Measurements from ENCODE around the gene HOXA3. TPM values are rescaled to one million over a fixed set of nuclear protein-coding genes. Genes with fewer than 3 reads are reported as not detected.

HOXA3 gene
- polyA plus RNA-seq, 1 donor (not counting 4 experiments of a cell fraction or from before 2014, with no cell fraction given), result 0.58 TPM

- DNase-seq (ENCODE audit: low read depth, low spot score) (no peak), FAIRE-seq (peak; percentile 23)
- Histone ChIP-seq H3K27me3 (ENCODE audit: control insufficient read depth, extremely low read depth, insufficient read depth, low read length) (no peaks in the 10 kb centered on the region), H3K9me1 (ENCODE audit: control insufficient read depth, extremely low read depth, insufficient read depth, low read length) (no peaks in the 10 kb centered on the region), H3K4me3 (ENCODE audit: control insufficient read depth in 2 of 3, extremely low read depth in 1 of 3, insufficient read depth in 2 of 3, low read depth in 1 of 3, low read length in 3 of 3) (peak overlapping the region; percentile 78 to 94 (median 84)), H3K9ac (ENCODE audit: control insufficient read depth, extremely low read depth, insufficient read depth, low read length) (peak overlapping the region; percentile 83), H3K4me1 (ENCODE audit: control insufficient read depth, extremely low read depth, insufficient read depth, low read length) (peaks cover 34% of the 10 kb centered on the region), H4K20me1 (ENCODE audit: control insufficient read depth, extremely low read depth, insufficient read depth, low read length) (no peaks in the 10 kb centered on the region), H3K9me3 (ENCODE audit: control insufficient read depth, low read depth, low read length) (no peaks in the 10 kb centered on the region), H3K4me2 (ENCODE audit: control insufficient read depth, extremely low read depth, insufficient read depth, low read depth, low read length) (peak overlapping the region; percentile 98), H3K36me3 (ENCODE audit: control insufficient read depth in 2 of 2, extremely low read depth in 1 of 2, insufficient read depth in 2 of 2, low read length in 2 of 2) (peaks cover 4 to 10% of the 10 kb centered on the region in 2 experiments), H3K79me2 (ENCODE audit: control insufficient read depth, insufficient read depth, low read length) (peaks cover 75% of the 10 kb centered on the region), H3K27ac (ENCODE audit: control insufficient read depth, insufficient read depth, low read length) (peak overlapping the region; percentile 87), H2AFZ (ENCODE audit: control insufficient read depth, low read length) (no peak overlapping the region)
- dilution Hi-C loops (cut with MboI; ENCODE audit: extremely low pct_ligation_motif_present, low sequenced_read_pairs), result no loop called here
- TF ChIP-seq, protein P1, sequence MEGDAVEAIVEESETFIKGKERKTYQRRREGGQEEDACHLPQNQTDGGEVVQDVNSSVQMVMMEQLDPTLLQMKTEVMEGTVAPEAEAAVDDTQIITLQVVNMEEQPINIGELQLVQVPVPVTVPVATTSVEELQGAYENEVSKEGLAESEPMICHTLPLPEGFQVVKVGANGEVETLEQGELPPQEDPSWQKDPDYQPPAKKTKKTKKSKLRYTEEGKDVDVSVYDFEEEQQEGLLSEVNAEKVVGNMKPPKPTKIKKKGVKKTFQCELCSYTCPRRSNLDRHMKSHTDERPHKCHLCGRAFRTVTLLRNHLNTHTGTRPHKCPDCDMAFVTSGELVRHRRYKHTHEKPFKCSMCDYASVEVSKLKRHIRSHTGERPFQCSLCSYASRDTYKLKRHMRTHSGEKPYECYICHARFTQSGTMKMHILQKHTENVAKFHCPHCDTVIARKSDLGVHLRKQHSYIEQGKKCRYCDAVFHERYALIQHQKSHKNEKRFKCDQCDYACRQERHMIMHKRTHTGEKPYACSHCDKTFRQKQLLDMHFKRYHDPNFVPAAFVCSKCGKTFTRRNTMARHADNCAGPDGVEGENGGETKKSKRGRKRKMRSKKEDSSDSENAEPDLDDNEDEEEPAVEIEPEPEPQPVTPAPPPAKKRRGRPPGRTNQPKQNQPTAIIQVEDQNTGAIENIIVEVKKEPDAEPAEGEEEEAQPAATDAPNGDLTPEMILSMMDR (optimal IDR thresholded peaks at IDR 0.05 in 1 of 3, IDR thresholded peaks at IDR 0.05 in 1 of 3, conservative IDR thresholded peaks at IDR 0.05 in 1 of 3; ENCODE audit: extremely low read depth in 1 of 3, insufficient read depth in 2 of 3, low read length in 3 of 3), result no peak
- no peak for TF ChIP-seq EZH2 (IDR thresholded peaks at IDR 0.05; ENCODE audit: low read length)
Measured at GRCh38 chr7:27163288-27164044, 11.1 kb upstream of the HOXA3 start.

DNA sequence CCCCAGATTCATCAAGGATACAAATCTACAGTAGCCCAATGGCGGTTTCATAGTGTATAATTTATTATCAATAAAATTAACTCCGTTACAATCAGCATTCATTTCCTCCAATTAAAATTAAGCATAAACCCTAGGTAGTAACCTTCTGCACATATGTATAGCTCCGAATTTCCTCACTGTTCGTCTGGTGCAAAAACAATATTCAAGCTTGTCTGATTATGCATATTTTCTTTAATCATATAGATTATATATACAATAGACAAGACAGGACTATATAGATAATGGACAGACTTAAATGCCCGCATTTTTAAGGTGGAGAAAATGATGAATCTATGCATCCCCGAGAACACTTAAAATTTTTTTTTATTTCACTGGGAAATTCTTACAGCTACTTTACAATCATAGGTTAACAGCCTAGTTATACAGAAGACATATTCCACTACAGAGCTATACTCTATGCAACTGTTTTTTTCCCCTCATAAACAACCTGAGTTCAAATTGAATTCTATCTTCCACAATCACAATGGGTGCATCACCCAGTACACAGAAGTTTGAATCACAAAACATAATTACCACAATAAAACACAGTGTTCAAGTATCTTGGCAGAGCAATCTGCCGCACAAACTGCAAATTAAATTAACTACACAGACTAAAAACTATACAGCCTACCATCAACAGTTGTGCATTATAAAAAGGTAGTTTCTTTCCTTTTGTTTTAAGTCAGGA lies 10.3 kb upstream of the HOXA3 start:
- Histone ChIP-seq H3K4me2 (ENCODE audit: control insufficient read depth, extremely low read depth, insufficient read depth, low read depth, low read length) (peak overlapping the region; percentile 98), H3K4me3 (ENCODE audit: control insufficient read depth in 2 of 3, extremely low read depth in 1 of 3, insufficient read depth in 2 of 3, low read depth in 1 of 3, low read length in 3 of 3) (peak overlapping the region; percentile 78 to 94 (median 84)), H3K9me3 (ENCODE audit: control insufficient read depth, low read depth, low read length) (no peaks in the 10 kb centered on the region), H2AFZ (ENCODE audit: control insufficient read depth, low read length) (no peak overlapping the region), H3K4me1 (ENCODE audit: control insufficient read depth, extremely low read depth, insufficient read depth, low read length) (peaks cover 33% of the 10 kb centered on the region), H3K9me1 (ENCODE audit: control insufficient read depth, extremely low read depth, insufficient read depth, low read length) (no peaks in the 10 kb centered on the region), H3K27ac (ENCODE audit: control insufficient read depth, insufficient read depth, low read length) (peak overlapping the region; percentile 87), H3K27me3 (ENCODE audit: control insufficient read depth, extremely low read depth, insufficient read depth, low read length) (no peaks in the 10 kb centered on the region), H3K36me3 (ENCODE audit: control insufficient read depth in 2 of 2, extremely low read depth in 1 of 2, insufficient read depth in 2 of 2, low read length in 2 of 2) (peaks cover 4 to 10% of the 10 kb centered on the region in 2 experiments), H3K9ac (ENCODE audit: control insufficient read depth, extremely low read depth, insufficient read depth, low read length) (peak overlapping the region; percentile 83), H3K79me2 (ENCODE audit: control insufficient read depth, insufficient read depth, low read length) (peaks cover 67% of the 10 kb centered on the region), H4K20me1 (ENCODE audit: control insufficient read depth, extremely low read depth, insufficient read depth, low read length) (no peaks in the 10 kb centered on the region)
- TF ChIP-seq, protein P1 (optimal IDR thresholded peaks at IDR 0.05 in 1 of 3, IDR thresholded peaks at IDR 0.05 in 1 of 3, conservative IDR thresholded peaks at IDR 0.05 in 1 of 3; ENCODE audit: extremely low read depth in 1 of 3, insufficient read depth in 2 of 3, low read length in 3 of 3), result no peak
- TF ChIP-seq EZH2 (IDR thresholded peaks at IDR 0.05; ENCODE audit: low read length), result no peak
- FAIRE-seq (no peak), DNase-seq (ENCODE audit: low read depth, low spot score) (no peak)
- dilution Hi-C loops (cut with MboI; ENCODE audit: extremely low pct_ligation_motif_present, low sequenced_read_pairs), result no loop called here

All from keratinocyte (primary cell).